Stimulated activated CD4-positive, alpha-beta T cell treated with anti-CD3 and anti-CD28 coated beads, Interleukin-12 subunit alpha, Interleukin-12 subunit beta, amount 100 ng/mL, for 24 hours (primary cell): Measurements from ENCODE around the gene SRGN.
"Not testable (repeated sequence)": the region's sequence is repeated elsewhere in the genome, so short reads cannot be mapped to it uniquely, and the experiment has no call there.

Source experiments
- DNase-seq, 2 experiments: peaks; one replicate each; pipeline ENCODE4 v3.0.0-alpha.2; 2020; ENCODE audit warnings: low read depth in 2 of 2

Gene SRGN

GRCh38 chr10:69087590-69088470, at the start of gene SRGN:
SRGN (plus strand) TSS chr10:69088103; CDS start chr10:69088158, 55 bp downstream.
- peak; percentile 48 to 66 for DNase-seq

GRCh38 chr10:69040904-69041303, 47.0 kb upstream of the SRGN start:
- not testable (repeated sequence) for DNase-seq

- no peak for DNase-seq
These were observed 45.5 kb upstream of the SRGN start for GRCh38 chr10:69042417-69042816.

GRCh38 chr10:69042838-69043237, 45.1 kb upstream of the SRGN start:
- no peak for DNase-seq

GRCh38 chr10:69043931-69044531, 43.9 kb upstream of the SRGN start:
- DNase-seq = no peak

- no peak for DNase-seq
These were observed 43.4 kb upstream of the SRGN start for GRCh38 chr10:69044546-69044945.

- no peak for DNase-seq
These were observed 42.2 kb upstream of the SRGN start for GRCh38 chr10:69045441-69046300.

- no peak for DNase-seq
These were observed 40.6 kb upstream of the SRGN start for GRCh38 chr10:69047111-69047832.

GRCh38 chr10:69048103-69048502, 39.8 kb upstream of the SRGN start:
- DNase-seq = peak in 1 of 2 experiments; percentile 27

- DNase-seq = no peak
These were observed 38.3 kb upstream of the SRGN start for GRCh38 chr10:69049566-69049961.

- DNase-seq = no peak
These were observed 36.6 kb upstream of the SRGN start for GRCh38 chr10:69051303-69051702.

GRCh38 chr10:69051710-69052487, 36.0 kb upstream of the SRGN start:
- DNase-seq = no peak

GRCh38 chr10:69052736-69053135, 35.2 kb upstream of the SRGN start:
- DNase-seq = no peak

GRCh38 chr10:69055241-69055640, 32.7 kb upstream of the SRGN start:
- no peak for DNase-seq

- DNase-seq = no peak
These were observed 31.8 kb upstream of the SRGN start for GRCh38 chr10:69056129-69056528.

GRCh38 chr10:69056536-69057260, 31.2 kb upstream of the SRGN start:
- no peak for DNase-seq

- no peak for DNase-seq
These were observed 30.5 kb upstream of the SRGN start for GRCh38 chr10:69057261-69057950.

GRCh38 chr10:69057951-69058297, 30.0 kb upstream of the SRGN start:
- no peak for DNase-seq

- no peak for DNase-seq
These were observed 27.6 kb upstream of the SRGN start for GRCh38 chr10:69060127-69060798.
